GM19463 (cell line): Measurements from ENCODE around the gene MUC5AC.

ENCODE experiments used
- ATAC-seq: cut with Tn5 transposase; IDR thresholded peaks from one replicate; pipeline ENCODE4 v1.9.1; 2021; ENCODE audit warnings: mild to moderate bottlenecking, moderate library complexity; ENCODE audit not compliant: unreplicated experiment

The MUC5AC gene

GRCh38 chr11:1193326-1194230 is 35.8 kb downstream of the MUC5AC start:
- no peak for ATAC-seq

GRCh38 chr11:1194231-1194976 is 36.7 kb downstream of the MUC5AC start:
- ATAC-seq, result no peak

GRCh38 chr11:1194977-1195681 is 37.4 kb downstream of the MUC5AC start:
- ATAC-seq, result no peak

- no peak for ATAC-seq
These were observed 38.1 kb downstream of the MUC5AC start for GRCh38 chr11:1195682-1196515.

- ATAC-seq, result no peak
These were observed 39.0 kb downstream of the MUC5AC start for GRCh38 chr11:1196516-1197391.

- no peak for ATAC-seq
These were observed 39.7 kb downstream of the MUC5AC start for GRCh38 chr11:1197431-1197885.

- no peak for ATAC-seq
These were observed 40.3 kb downstream of the MUC5AC start for GRCh38 chr11:1197886-1198560.

- ATAC-seq, result no peak
These were observed 40.9 kb downstream of the MUC5AC start for GRCh38 chr11:1198561-1199240.

GRCh38 chr11:1199241-1199750 is 41.5 kb downstream of the MUC5AC start:
- no peak for ATAC-seq

GRCh38 chr11:1199751-1200610 is 42.2 kb downstream of the MUC5AC start:
- ATAC-seq, result no peak

GRCh38 chr11:1200611-1201191 is 42.9 kb downstream of the MUC5AC start:
- ATAC-seq, result no peak

GRCh38 chr11:1201395-1202153 is 43.8 kb downstream of the MUC5AC start:
- no peak for ATAC-seq

GRCh38 chr11:1202154-1202775 is 44.5 kb downstream of the MUC5AC start:
- ATAC-seq, result no peak

- ATAC-seq, result no peak
These were observed 45.2 kb downstream of the MUC5AC start for GRCh38 chr11:1202776-1203504.
